Measurements from ENCODE around the gene DIPK1A. TPM values are rescaled to one million over a fixed set of nuclear protein-coding genes. Genes with fewer than 3 reads are reported as not detected.

DIPK1A gene
- total and polyA plus RNA-seq, 10 donors = 5.4 to 15.7 (median 9.9) TPM

DNA sequence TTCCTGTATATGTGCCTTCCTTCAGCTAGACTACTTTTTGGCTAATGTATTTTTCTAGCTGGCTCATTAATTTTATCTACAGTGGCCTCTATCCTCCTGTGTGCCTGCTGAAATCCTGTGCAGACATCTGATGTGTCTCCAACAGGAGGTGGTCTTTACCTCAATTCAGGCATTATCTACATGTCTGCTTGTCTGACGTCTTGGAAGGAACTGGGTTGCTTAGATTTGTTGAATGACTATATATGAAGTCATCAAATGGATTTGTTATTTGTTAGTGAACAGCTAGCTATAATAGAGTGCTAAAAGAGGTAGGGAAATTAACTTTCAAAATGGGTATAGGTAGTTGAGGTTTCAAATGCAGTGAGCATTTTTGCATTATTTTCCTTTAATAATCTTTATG is 122.7 kb downstream of the DIPK1A start:
- intact Hi-C loops (cut with DNase I; ENCODE audit: low total_unique reads) = no loop called here
- H3K9me3 ChIP-seq = no peaks in the 10 kb centered on the region

GRCh38 chr1:92837062-92837461 is 124.2 kb downstream of the DIPK1A start:
- no peak overlapping the region for H3K27ac ChIP-seq
- 82 to 97% (median 91%) methylated on average over 2 of the region's 2 CpGs for WGBS, 5 donors
- no peak overlapping the region for H3K4me3 ChIP-seq
- no peak for DNase-seq
- H3K36me3 ChIP-seq = peaks cover 0 to 89% (median 83%) of the 10 kb centered on the region in 6 donors
- no peak for TF ChIP-seq POLR2A (IDR thresholded peaks at IDR 0.05)
- no peak for TF ChIP-seq POLR2AphosphoS5 (IDR thresholded peaks at IDR 0.05)
- TF ChIP-seq, protein P1, sequence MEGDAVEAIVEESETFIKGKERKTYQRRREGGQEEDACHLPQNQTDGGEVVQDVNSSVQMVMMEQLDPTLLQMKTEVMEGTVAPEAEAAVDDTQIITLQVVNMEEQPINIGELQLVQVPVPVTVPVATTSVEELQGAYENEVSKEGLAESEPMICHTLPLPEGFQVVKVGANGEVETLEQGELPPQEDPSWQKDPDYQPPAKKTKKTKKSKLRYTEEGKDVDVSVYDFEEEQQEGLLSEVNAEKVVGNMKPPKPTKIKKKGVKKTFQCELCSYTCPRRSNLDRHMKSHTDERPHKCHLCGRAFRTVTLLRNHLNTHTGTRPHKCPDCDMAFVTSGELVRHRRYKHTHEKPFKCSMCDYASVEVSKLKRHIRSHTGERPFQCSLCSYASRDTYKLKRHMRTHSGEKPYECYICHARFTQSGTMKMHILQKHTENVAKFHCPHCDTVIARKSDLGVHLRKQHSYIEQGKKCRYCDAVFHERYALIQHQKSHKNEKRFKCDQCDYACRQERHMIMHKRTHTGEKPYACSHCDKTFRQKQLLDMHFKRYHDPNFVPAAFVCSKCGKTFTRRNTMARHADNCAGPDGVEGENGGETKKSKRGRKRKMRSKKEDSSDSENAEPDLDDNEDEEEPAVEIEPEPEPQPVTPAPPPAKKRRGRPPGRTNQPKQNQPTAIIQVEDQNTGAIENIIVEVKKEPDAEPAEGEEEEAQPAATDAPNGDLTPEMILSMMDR (IDR thresholded peaks at IDR 0.05 in 8 of 11, conservative IDR thresholded peaks at IDR 0.05 in 3 of 11) = no peak
- H3K27me3 ChIP-seq (replicated peaks in 1 of 7) = no peaks in the 10 kb centered on the region
- intact Hi-C loops (cut with DNase I; ENCODE audit: low total_unique reads) = no loop called here
- H3K4me1 ChIP-seq = peaks cover 48 to 89% (median 83%) of the 10 kb centered on the region in 6 donors
- no peaks in the 10 kb centered on the region for H3K9me3 ChIP-seq

More for the DNA sequence above, 122.7 kb downstream of the DIPK1A start:
- peak overlapping the region in 1 of 8 donors; percentile 12 for H3K27ac ChIP-seq
- peaks cover 0 to 100% (median 97%) of the 10 kb centered on the region in 6 donors for H3K36me3 ChIP-seq
- no peak overlapping the region for H3K4me3 ChIP-seq
- 0 to 25% (median 0%) methylated on average over 1 of the region's 1 CpG for WGBS, 5 donors
- TF ChIP-seq, protein P1 (IDR thresholded peaks at IDR 0.05 in 8 of 11, conservative IDR thresholded peaks at IDR 0.05 in 3 of 11) = no peak
- TF ChIP-seq POLR2A (IDR thresholded peaks at IDR 0.05) (no peak), POLR2AphosphoS5 (IDR thresholded peaks at IDR 0.05) (no peak)
- H3K27me3 ChIP-seq (replicated peaks in 1 of 7) = no peaks in the 10 kb centered on the region
- no peak for DNase-seq
- peaks cover 42 to 78% (median 72%) of the 10 kb centered on the region in 6 donors for H3K4me1 ChIP-seq

DNA sequence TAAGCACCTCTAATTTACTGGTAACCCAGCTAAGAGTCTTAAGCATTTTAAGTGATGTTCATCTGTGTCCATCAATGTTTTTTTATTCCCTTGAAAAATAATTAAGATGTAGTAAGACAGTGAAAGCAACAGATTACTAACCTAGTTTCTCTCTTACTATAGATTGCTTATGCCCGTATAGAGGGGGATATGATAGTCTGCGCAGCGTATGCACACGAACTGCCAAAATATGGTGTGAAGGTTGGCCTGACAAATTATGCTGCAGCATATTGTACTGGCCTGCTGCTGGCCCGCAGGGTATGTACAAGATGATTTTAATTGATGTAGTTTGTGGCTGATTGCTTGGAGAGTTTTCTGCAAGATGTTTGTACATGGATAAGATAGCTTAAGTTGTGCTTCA is 126.6 kb downstream of the DIPK1A start:
- DNase-seq = no peak
- H3K9me3 ChIP-seq = no peaks in the 10 kb centered on the region
- WGBS, 5 donors = 62 to 80% (median 75%) methylated on average over 5 of the region's 5 CpGs
- H3K4me1 ChIP-seq = peaks cover 43 to 78% (median 77%) of the 10 kb centered on the region in 6 donors
- no peak for TF ChIP-seq POLR2AphosphoS5 (IDR thresholded peaks at IDR 0.05)
- TF ChIP-seq, protein P1 (IDR thresholded peaks at IDR 0.05 in 8 of 11, conservative IDR thresholded peaks at IDR 0.05 in 3 of 11) = no peak
- TF ChIP-seq POLR2A (IDR thresholded peaks at IDR 0.05) = no peak
- peak overlapping the region in 2 of 8 donors; percentile 96 to 97 for H3K27ac ChIP-seq
- intact Hi-C loops (cut with DNase I; ENCODE audit: low total_unique reads) = no loop called here
- H3K27me3 ChIP-seq (replicated peaks in 1 of 7) = no peaks in the 10 kb centered on the region
- H3K4me3 ChIP-seq = peak overlapping the region in 2 of 8 donors; percentile 69 to 99
- peaks cover 0 to 65% (median 58%) of the 10 kb centered on the region in 6 donors for H3K36me3 ChIP-seq

DNA sequence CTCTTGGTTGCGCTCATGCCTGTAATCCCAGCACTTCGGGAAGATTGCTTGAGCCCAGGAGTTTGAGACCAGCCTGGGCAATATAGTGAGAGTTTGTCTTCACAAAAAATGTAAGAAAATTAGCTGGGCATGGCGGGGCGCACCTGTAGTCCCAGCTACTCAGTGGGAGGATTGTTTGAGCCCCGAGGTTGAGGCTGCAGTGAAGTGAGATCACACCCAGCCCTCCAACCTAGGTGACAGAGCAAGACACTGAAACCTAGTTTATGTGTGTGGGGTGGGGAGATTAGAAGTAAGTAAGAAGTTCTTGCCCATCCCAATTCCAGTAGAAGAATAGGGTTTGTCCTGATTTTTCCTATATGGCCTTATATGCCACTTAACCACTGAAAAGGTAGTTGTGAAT is 127.4 kb downstream of the DIPK1A start:
- peaks cover 0 to 57% (median 50%) of the 10 kb centered on the region in 6 donors for H3K36me3 ChIP-seq

More for the DNA sequence above, 127.4 kb downstream of the DIPK1A start:
- Histone ChIP-seq H3K4me3 (peak overlapping the region in 6 of 8 donors; percentile 69 to 99 (median 90)), H3K27ac (peak overlapping the region in 5 of 8 donors; percentile 30 to 97 (median 94)), H3K27me3 (replicated peaks in 1 of 7) (no peaks in the 10 kb centered on the region), H3K9me3 (no peaks in the 10 kb centered on the region), H3K4me1 (peaks cover 39 to 70% (median 69%) of the 10 kb centered on the region in 6 donors)
- intact Hi-C loops (cut with DNase I; ENCODE audit: low total_unique reads) = no loop called here
- TF ChIP-seq POLR2AphosphoS5 (IDR thresholded peaks at IDR 0.05) = no peak
- TF ChIP-seq POLR2A (IDR thresholded peaks at IDR 0.05) = no peak
- TF ChIP-seq, protein P1 (IDR thresholded peaks at IDR 0.05 in 8 of 11, conservative IDR thresholded peaks at IDR 0.05 in 3 of 11) = no peak
- WGBS, 5 donors = 51 to 71% (median 53%) methylated on average over 5 of the region's 5 CpGs
- DNase-seq = no peak

Measured in spleen (tissue), 11 donors.